Prostate gland (tissue), 2 donors: Measurements from ENCODE around the gene RAB36.

Source experiments
- CTCF ChIP-seq, 4 experiments: fragments of 200-600 bp in 2 of 4; fragments of 450-650 bp in 2 of 4; sonication (generic) in 2 of 4; IDR thresholded peaks; 1 replicate in 3 of 4; 2 replicates in 1 of 4; pipeline ENCODE4 v1.5.1; 2016 to 2019; ENCODE audit warnings: antibody characterized with exemption in 4 of 4, mild to moderate bottlenecking in 2 of 4, moderate library complexity in 2 of 4
- POLR2A ChIP-seq: fragments of 450-650 bp; IDR thresholded peaks from one replicate; pipeline ENCODE4 v1.6.1; 2016; ENCODE audit warnings: antibody characterized with exemption, mild to moderate bottlenecking
- POLR2AphosphoS5 ChIP-seq: sonication (generic); formaldehyde crosslinking; IDR thresholded peaks from one replicate; pipeline ENCODE4 v1.6.1; 2017; ENCODE audit warnings: antibody characterized with exemption

DNA sequence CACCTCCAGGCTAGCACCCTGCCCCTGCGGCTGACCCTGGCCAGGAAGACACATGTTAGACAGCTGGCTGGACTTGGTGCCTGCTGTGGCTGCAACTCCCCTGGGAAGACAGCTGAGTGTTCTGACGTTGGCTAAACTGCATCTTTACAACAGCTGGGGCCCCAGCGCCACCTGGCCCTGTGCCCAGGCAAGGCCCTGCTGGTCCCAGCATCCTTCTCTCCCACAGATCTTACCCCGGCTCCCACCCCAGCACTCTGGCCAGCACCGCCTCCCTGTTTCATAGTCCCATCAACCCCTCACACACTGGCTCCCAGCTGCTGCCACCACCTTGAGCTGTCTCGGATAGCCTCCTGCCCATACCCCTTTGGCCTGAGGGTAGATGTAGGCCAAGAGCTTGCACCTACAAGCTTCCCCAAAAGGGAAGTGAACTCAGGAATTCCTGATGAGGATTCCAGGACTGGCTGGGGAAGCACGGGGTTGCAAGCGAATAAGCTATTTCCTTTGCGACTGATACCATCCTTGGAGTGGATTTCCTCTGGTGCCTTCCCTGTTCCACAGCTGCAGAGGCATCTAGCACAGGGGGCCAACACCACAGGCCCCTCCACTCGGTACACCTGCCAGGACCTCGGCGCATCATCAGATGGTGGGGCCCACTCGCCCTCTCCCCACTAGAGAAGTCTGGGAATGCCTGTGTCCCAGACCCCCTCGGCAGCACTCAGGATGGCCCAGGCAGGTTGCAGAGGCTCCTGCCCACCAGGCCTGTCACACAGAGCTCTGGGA, 32.0 kb upstream of the RAB36 start:
- TF ChIP-seq CTCF (IDR thresholded peaks at IDR 0.05) (no peak), POLR2A (no peak), POLR2AphosphoS5 (no peak)
